H9 (cell line): ENCODE measurements around the gene METTL8. TPM values are rescaled to one million over a fixed set of nuclear protein-coding genes. Genes with fewer than 3 reads are reported as not detected.

ENCODE experiments used
- DNase-seq: peaks from one replicate; pipeline ENCODE4 v3.0.0-alpha.2; 2017
- H2AFZ ChIP-seq: one replicate; pipeline ENCODE4 v1.6.1; 2013; ENCODE audit warnings: mild to moderate bottlenecking, low read length, control low read depth, moderate library complexity
- H2AK5ac ChIP-seq: 2 replicates; pipeline ENCODE4 v1.6.1; 2013; ENCODE audit warnings: low read length, control low read depth, mixed read lengths; ENCODE audit not compliant: insufficient read length
- H2BK120ac ChIP-seq: one replicate; pipeline ENCODE4 v1.6.1; 2013; ENCODE audit warnings: low read depth, mild to moderate bottlenecking, low read length, control low read depth, inconsistent platforms; ENCODE audit not compliant: poor library complexity, severe bottlenecking
- H2BK12ac ChIP-seq: 2 replicates; pipeline ENCODE4 v1.6.1; 2013; ENCODE audit warnings: low read length, control low read depth, mixed read lengths, low read depth; ENCODE audit not compliant: insufficient read length
- H2BK15ac ChIP-seq: 2 replicates; pipeline ENCODE4 v1.6.1; 2013; ENCODE audit warnings: low read depth, low read length, control low read depth
- H2BK20ac ChIP-seq: one replicate; pipeline ENCODE4 v1.6.1; 2013; ENCODE audit warnings: low read depth, mild to moderate bottlenecking, low read length, control low read depth, inconsistent platforms; ENCODE audit not compliant: poor library complexity, severe bottlenecking
- H2BK5ac ChIP-seq: 2 replicates; pipeline ENCODE4 v1.6.1; 2013; ENCODE audit warnings: low read length, control low read depth, mixed read lengths; ENCODE audit not compliant: insufficient read length
- H3K14ac ChIP-seq: 2 replicates; pipeline ENCODE4 v1.6.1; 2013; ENCODE audit warnings: low read length, control low read depth; ENCODE audit not compliant: insufficient read depth
- H3K18ac ChIP-seq: 2 replicates; pipeline ENCODE4 v1.6.1; 2013; ENCODE audit warnings: low read depth, mild to moderate bottlenecking, mixed read lengths, low read length, control low read depth; ENCODE audit not compliant: insufficient read length
- H3K23ac ChIP-seq: 2 replicates; pipeline ENCODE4 v1.6.1; 2013; ENCODE audit warnings: low read length, control low read depth, mixed read lengths, low read depth; ENCODE audit not compliant: insufficient read length
- H3K23me2 ChIP-seq: 2 replicates; pipeline ENCODE4 v1.6.1; 2013; ENCODE audit warnings: low read depth, mild to moderate bottlenecking, mixed read lengths, low read length, control low read depth; ENCODE audit not compliant: insufficient read length, poor library complexity, severe bottlenecking
- H3K27ac ChIP-seq: 2 replicates; pipeline ENCODE4 v1.5.1; 2013; ENCODE audit warnings: low read length, control low read depth, mixed read lengths, low read depth; ENCODE audit not compliant: insufficient read length
- H3K27me3 ChIP-seq: 2 replicates; pipeline ENCODE4 v1.6.1; 2013; ENCODE audit warnings: low read length, control low read depth, inconsistent platforms; ENCODE audit not compliant: insufficient read depth
- H3K4ac ChIP-seq: 2 replicates; pipeline ENCODE4 v1.6.1; 2013; ENCODE audit warnings: low read depth, mild to moderate bottlenecking, control low read depth, inconsistent platforms, low read length, moderate library complexity
- H3K4me1 ChIP-seq: 2 replicates; pipeline ENCODE4 v1.6.1; 2013; ENCODE audit warnings: low read length, control low read depth, inconsistent platforms; ENCODE audit not compliant: insufficient read depth
- H3K4me2 ChIP-seq: 2 replicates; pipeline ENCODE4 v1.6.1; 2013; ENCODE audit warnings: low read length, control low read depth, mixed read lengths; ENCODE audit not compliant: insufficient read length, insufficient read depth
- H3K56ac ChIP-seq: 2 replicates; pipeline ENCODE4 v1.6.1; 2013; ENCODE audit warnings: low read depth, mild to moderate bottlenecking, mixed read lengths, low read length, control low read depth; ENCODE audit not compliant: insufficient read length
- H3K79me1 ChIP-seq: 2 replicates; pipeline ENCODE4 v1.6.1; 2013; ENCODE audit warnings: low read depth, mild to moderate bottlenecking, moderate library complexity, low read length, control low read depth, inconsistent platforms; ENCODE audit not compliant: insufficient read depth, poor library complexity, severe bottlenecking
- H3K79me2 ChIP-seq: 2 replicates; pipeline ENCODE4 v1.6.1; 2013; ENCODE audit warnings: low read length, control low read depth, inconsistent platforms; ENCODE audit not compliant: insufficient read depth
- H3K9ac ChIP-seq: 2 replicates; pipeline ENCODE4 v1.6.1; 2013; ENCODE audit warnings: low read length, control low read depth, mixed read lengths; ENCODE audit not compliant: insufficient read length; ENCODE audit errors: extremely low read depth
- H3K9me3 ChIP-seq: one replicate; pipeline ENCODE4 v1.6.1; 2013; ENCODE audit warnings: low read depth, low read length, inconsistent platforms; ENCODE audit not compliant: control insufficient read depth
- H3T11ph ChIP-seq: one replicate; pipeline ENCODE4 v1.6.1; 2013; ENCODE audit warnings: mild to moderate bottlenecking, low read length, control low read depth, inconsistent platforms
- H4K20me1 ChIP-seq: one replicate; pipeline ENCODE4 v1.6.1; 2013; ENCODE audit not compliant: control insufficient read depth, insufficient read length, insufficient read depth
- H4K5ac ChIP-seq: 2 replicates; pipeline ENCODE4 v1.6.1; 2013; ENCODE audit warnings: low read depth, mild to moderate bottlenecking, mixed read lengths, low read length, control low read depth; ENCODE audit not compliant: insufficient read length
- H4K8ac ChIP-seq: replicated peaks from 2 replicates; pipeline ENCODE4 v1.6.1; 2013; ENCODE audit warnings: low read length, control low read depth, mixed read lengths, low read depth; ENCODE audit not compliant: insufficient read length
- H4K91ac ChIP-seq: 2 replicates; pipeline ENCODE4 v1.6.1; 2013; ENCODE audit warnings: low read depth, mild to moderate bottlenecking, moderate library complexity, mixed read lengths, low read length, control low read depth; ENCODE audit not compliant: insufficient read length
- H3K27ac Mint-ChIP-seq, 3 experiments: 2 replicates in 2 of 3; 3 replicates in 1 of 3; pipeline ENCODE4 v1.8.0; 2020 to 2021; ENCODE audit warnings: mixed read lengths in 3 of 3, mild to moderate bottlenecking in 1 of 3, moderate library complexity in 1 of 3
- H3K27me3 Mint-ChIP-seq: 2 replicates; pipeline ENCODE4 v1.8.0; 2021; ENCODE audit warnings: low read depth, mild to moderate bottlenecking, moderate library complexity, mixed read lengths
- H3K36me3 Mint-ChIP-seq, 3 experiments: 2 replicates in 2 of 3; 3 replicates in 1 of 3; pipeline ENCODE4 v1.8.0; 2020 to 2021; ENCODE audit warnings: low read depth in 3 of 3, mixed read lengths in 3 of 3; ENCODE audit not compliant: insufficient read depth in 1 of 3
- H3K4me1 Mint-ChIP-seq, 2 experiments: 2 replicates each; pipeline ENCODE4 v1.8.0; 2020; ENCODE audit warnings: mixed read lengths in 2 of 2
- H3K4me3 Mint-ChIP-seq, 2 experiments: 2 replicates in 1 of 2; 3 replicates in 1 of 2; pipeline ENCODE4 v1.8.0; 2020 to 2021; ENCODE audit warnings: mild to moderate bottlenecking in 2 of 2, mixed read lengths in 2 of 2, moderate library complexity in 1 of 2
- H3K9me3 Mint-ChIP-seq, 2 experiments: 2 replicates in 1 of 2; 3 replicates in 1 of 2; pipeline ENCODE4 v1.8.0; 2020; ENCODE audit warnings: mild to moderate bottlenecking in 2 of 2, mixed read lengths in 2 of 2, moderate library complexity in 1 of 2
- CTCF ChIP-seq: fragments of 200-600 bp; sonication (generic); conservative IDR thresholded peaks from 3 replicates; pipeline ENCODE4 v1.8.0; 2021; ENCODE audit warnings: antibody characterized with exemption, mild to moderate bottlenecking
- WGBS: extraction: QIAGEN DNeasy Blood & Tissue Kit; methylation state at CpG from one replicate; pipeline ENCODE4 v1.1.7; 2013; ENCODE audit warnings: missing lambda C conversion rate, low lambda C conversion rate, mixed read lengths; ENCODE audit not compliant: insufficient read length; ENCODE audit errors: extremely low coverage; 5-methylcytosine and 5-hydroxymethylcytosine counted together
- total RNA-seq: library from RNA; stranded (reverse); gene quantifications from 2 replicates; pipeline ENCODE4 v1.2.1, GENCODE V29; 2021

The METTL8 gene
- total RNA-seq, 1 experiment from 2014 or later = 40.9 TPM

GRCh38 chr2:171323971-171324528 lies 109.7 kb downstream of the METTL8 start:
- Histone ChIP-seq H3K56ac (no peak overlapping the region), H3K23me2 (no peaks in the 10 kb centered on the region), H3K79me2 (no peaks in the 10 kb centered on the region), H3K27ac (no peak overlapping the region), H3K9me3 (no peaks in the 10 kb centered on the region), H3K9ac (no peak overlapping the region), H3K14ac (no peak overlapping the region), H2BK120ac (no peak overlapping the region), H4K8ac (no peak overlapping the region), H3T11ph (no peak overlapping the region), H2AFZ (no peak overlapping the region), H4K20me1 (no peaks in the 10 kb centered on the region), H4K5ac (no peak overlapping the region), H3K4me2 (no peak overlapping the region), H2BK15ac (no peak overlapping the region), H3K23ac (no peak overlapping the region), H2BK20ac (no peak overlapping the region), H3K4ac (no peak overlapping the region), H3K79me1 (no peaks in the 10 kb centered on the region), H2AK5ac (no peak overlapping the region), H2BK5ac (no peak overlapping the region), H3K18ac (no peak overlapping the region), H3K4me1 (peaks cover 18% of the 10 kb centered on the region), H2BK12ac (no peak overlapping the region), H4K91ac (no peak overlapping the region), H3K27me3 (no peaks in the 10 kb centered on the region)
- no peak for DNase-seq
- peak overlapping the region in 1 of 2 experiments; percentile 39; a peak in 2 of 5 replicates for H3K4me3 Mint-ChIP-seq
- H3K9me3 Mint-ChIP-seq = no peaks in the 10 kb centered on the region
- H3K4me1 Mint-ChIP-seq = peaks cover 63 to 67% of the 10 kb centered on the region in 2 experiments
- peak overlapping the region; percentile 23 to 78 (median 64); a peak in 5 of 7 replicates for H3K27ac Mint-ChIP-seq
- no peaks in the 10 kb centered on the region for H3K27me3 Mint-ChIP-seq
- no CpG with 5 or more reads among the region's 5 CpGs for WGBS
- H3K36me3 Mint-ChIP-seq = peaks cover 14 to 24% (median 14%) of the 10 kb centered on the region in 3 experiments
- no peak for TF ChIP-seq CTCF
